Epithelial cell of proximal tubule (primary cell): ENCODE data around the gene FLG. TPM values are rescaled to one million over a fixed set of nuclear protein-coding genes. Genes with fewer than 3 reads are reported as not detected.

Experiments
- DNase-seq: peaks from one replicate; pipeline ENCODE4 v3.0.0-alpha.2; 2011; ENCODE audit warnings: low read depth
- H3K4me3 ChIP-seq: 2 replicates; pipeline ENCODE4 v1.5.1; 2011; ENCODE audit warnings: low read depth, mild to moderate bottlenecking, low read length
- CTCF ChIP-seq: conservative IDR thresholded peaks from 2 replicates; pipeline ENCODE4 v1.5.1; 2012; ENCODE audit warnings: low read depth, mild to moderate bottlenecking, low read length
- total RNA-seq: library from RNA; depleted of rRNA; stranded (reverse); fragments of >200 nt; gene quantifications from 2 replicates; pipeline ENCODE4 v1.2.3, GENCODE V29; 2015

The FLG gene
- 0.07 TPM in 1 of 2 replicates, not detected in the other for total RNA-seq

GRCh38 chr1:152325111-152325510 is at the start of gene FLG:
TSS of gene FLG (minus strand) at chr1:152325239. CDS start at chr1:152315456, 9,783 bp downstream.
- no peak within 1 kb of the TSS for H3K4me3 ChIP-seq
- DNase-seq, result no peak
- TF ChIP-seq CTCF, result no peak

GRCh38 chr1:152374451-152374850 is 49.4 kb upstream of the FLG start:
- no peak for TF ChIP-seq CTCF
- no peak overlapping the region for H3K4me3 ChIP-seq
- no peak for DNase-seq

GRCh38 chr1:152372672-152373071 is 47.6 kb upstream of the FLG start:
- no peak for DNase-seq
- no peak for TF ChIP-seq CTCF

GRCh38 chr1:152367436-152367835 is 42.4 kb upstream of the FLG start:
- no peak for DNase-seq
- H3K4me3 ChIP-seq, result no peak overlapping the region
- no peak for TF ChIP-seq CTCF

More at GRCh38 chr1:152372672-152373071, 47.6 kb upstream of the FLG start:
- H3K4me3 ChIP-seq, result no peak overlapping the region

- DNase-seq, result no peak
- no peak for TF ChIP-seq CTCF
- H3K4me3 ChIP-seq, result no peak within 1 kb of the TSS
Observed at GRCh38 chr1:152359906-152360305, 34.9 kb upstream of the FLG start, which contains the start of gene FLG2. TSS of gene FLG2 (minus strand) at chr1:152360006. CDS start at chr1:152358884, 1,122 bp downstream.

- no peak overlapping the region for H3K4me3 ChIP-seq
- no peak for TF ChIP-seq CTCF
- no peak for DNase-seq
Observed at GRCh38 chr1:152356736-152357135, 31.7 kb upstream of the FLG start.

- DNase-seq, result no peak
- TF ChIP-seq CTCF, result no peak
- H3K4me3 ChIP-seq, result no peak overlapping the region
Observed at GRCh38 chr1:152349611-152350010, 24.6 kb upstream of the FLG start.
